HL-60 (cell line): ENCODE results near the gene KCNAB1.

ENCODE experiments used
- GABPA ChIP-seq: IDR thresholded peaks from 2 replicates; pipeline ENCODE4 v1.6.1; 2012; ENCODE audit warnings: low read depth
- POLR2AphosphoS5 ChIP-seq: IDR thresholded peaks from 2 replicates; pipeline ENCODE4 v1.6.1; 2012; ENCODE audit warnings: low read depth
- SPI1 ChIP-seq: IDR thresholded peaks from 2 replicates; pipeline ENCODE4 v1.6.1; 2012; ENCODE audit warnings: low read depth, mild to moderate bottlenecking, borderline replicate concordance
- TF ChIP-seq, protein P1 (sequence below): IDR thresholded peaks from one replicate; pipeline ENCODE4 v1.5.1; 2011; ENCODE audit warnings: low read length, control low read depth, inconsistent platforms; ENCODE audit not compliant: insufficient read depth
- TF ChIP-seq, protein P2 (sequence below): IDR thresholded peaks from 2 replicates; pipeline ENCODE4 v1.6.1; 2012; ENCODE audit warnings: low read depth; ENCODE audit not compliant: insufficient replicate concordance

DNA sequence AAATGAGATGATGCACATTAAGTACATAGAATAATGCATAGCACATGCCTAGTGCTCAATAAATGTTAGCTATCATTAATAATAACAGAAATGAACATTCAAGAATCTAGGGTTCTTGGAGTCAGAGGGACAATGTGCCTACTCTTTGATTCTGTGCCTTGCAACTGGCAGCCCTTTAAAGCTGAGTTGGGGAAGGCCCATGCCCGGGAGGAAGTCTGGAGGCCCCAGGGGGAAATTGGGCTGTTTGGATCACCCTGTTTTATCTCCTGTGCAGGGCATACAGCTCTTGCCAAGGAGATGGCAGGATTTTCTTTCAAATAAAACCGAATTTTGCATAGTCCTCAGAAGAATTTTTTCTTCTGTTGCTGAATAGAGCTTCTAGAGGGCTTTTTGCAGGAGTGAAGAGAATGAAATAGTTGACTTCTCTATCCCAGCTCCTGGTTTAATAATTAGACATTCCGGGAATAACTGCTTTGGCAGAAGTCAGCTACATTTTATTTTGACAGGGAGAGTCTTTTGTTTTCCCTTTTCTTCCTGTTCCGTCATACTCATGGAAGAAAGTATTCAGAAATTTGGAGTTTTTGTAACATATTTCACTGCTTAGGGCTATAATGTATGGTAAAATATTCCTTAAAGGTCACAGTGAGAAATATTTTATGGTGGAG, 18.0 kb upstream of the KCNAB1 start:
- TF ChIP-seq, protein P1, sequence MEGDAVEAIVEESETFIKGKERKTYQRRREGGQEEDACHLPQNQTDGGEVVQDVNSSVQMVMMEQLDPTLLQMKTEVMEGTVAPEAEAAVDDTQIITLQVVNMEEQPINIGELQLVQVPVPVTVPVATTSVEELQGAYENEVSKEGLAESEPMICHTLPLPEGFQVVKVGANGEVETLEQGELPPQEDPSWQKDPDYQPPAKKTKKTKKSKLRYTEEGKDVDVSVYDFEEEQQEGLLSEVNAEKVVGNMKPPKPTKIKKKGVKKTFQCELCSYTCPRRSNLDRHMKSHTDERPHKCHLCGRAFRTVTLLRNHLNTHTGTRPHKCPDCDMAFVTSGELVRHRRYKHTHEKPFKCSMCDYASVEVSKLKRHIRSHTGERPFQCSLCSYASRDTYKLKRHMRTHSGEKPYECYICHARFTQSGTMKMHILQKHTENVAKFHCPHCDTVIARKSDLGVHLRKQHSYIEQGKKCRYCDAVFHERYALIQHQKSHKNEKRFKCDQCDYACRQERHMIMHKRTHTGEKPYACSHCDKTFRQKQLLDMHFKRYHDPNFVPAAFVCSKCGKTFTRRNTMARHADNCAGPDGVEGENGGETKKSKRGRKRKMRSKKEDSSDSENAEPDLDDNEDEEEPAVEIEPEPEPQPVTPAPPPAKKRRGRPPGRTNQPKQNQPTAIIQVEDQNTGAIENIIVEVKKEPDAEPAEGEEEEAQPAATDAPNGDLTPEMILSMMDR: no peak
- TF ChIP-seq POLR2AphosphoS5 (no peak), SPI1 (no peak), GABPA (no peak)
- TF ChIP-seq, protein P2, sequence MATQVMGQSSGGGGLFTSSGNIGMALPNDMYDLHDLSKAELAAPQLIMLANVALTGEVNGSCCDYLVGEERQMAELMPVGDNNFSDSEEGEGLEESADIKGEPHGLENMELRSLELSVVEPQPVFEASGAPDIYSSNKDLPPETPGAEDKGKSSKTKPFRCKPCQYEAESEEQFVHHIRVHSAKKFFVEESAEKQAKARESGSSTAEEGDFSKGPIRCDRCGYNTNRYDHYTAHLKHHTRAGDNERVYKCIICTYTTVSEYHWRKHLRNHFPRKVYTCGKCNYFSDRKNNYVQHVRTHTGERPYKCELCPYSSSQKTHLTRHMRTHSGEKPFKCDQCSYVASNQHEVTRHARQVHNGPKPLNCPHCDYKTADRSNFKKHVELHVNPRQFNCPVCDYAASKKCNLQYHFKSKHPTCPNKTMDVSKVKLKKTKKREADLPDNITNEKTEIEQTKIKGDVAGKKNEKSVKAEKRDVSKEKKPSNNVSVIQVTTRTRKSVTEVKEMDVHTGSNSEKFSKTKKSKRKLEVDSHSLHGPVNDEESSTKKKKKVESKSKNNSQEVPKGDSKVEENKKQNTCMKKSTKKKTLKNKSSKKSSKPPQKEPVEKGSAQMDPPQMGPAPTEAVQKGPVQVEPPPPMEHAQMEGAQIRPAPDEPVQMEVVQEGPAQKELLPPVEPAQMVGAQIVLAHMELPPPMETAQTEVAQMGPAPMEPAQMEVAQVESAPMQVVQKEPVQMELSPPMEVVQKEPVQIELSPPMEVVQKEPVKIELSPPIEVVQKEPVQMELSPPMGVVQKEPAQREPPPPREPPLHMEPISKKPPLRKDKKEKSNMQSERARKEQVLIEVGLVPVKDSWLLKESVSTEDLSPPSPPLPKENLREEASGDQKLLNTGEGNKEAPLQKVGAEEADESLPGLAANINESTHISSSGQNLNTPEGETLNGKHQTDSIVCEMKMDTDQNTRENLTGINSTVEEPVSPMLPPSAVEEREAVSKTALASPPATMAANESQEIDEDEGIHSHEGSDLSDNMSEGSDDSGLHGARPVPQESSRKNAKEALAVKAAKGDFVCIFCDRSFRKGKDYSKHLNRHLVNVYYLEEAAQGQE: no peak
